ENCODE data around the gene ARL15. TPM values are rescaled to one million over a fixed set of nuclear protein-coding genes. Genes with fewer than 3 reads are reported as not detected.

Gene ARL15
- total and polyA plus RNA-seq, 9 of the 15 experiments (the other 6 are each of a cell fraction or from before 2014, with no cell fraction given): 18.5 to 80.4 (median 57.0) TPM

- Histone ChIP-seq H3K9ac (ENCODE audit: insufficient read depth in 1 of 2, low read depth in 2 of 2, low read length in 2 of 2) (no peak overlapping the region), H3K27me3 (ENCODE audit: control insufficient read depth in 2 of 2, insufficient read depth in 2 of 2, low read length in 2 of 2) (no peaks in the 10 kb centered on the region), H3K4me1 (replicated peaks in 1 of 2; ENCODE audit: control insufficient read depth in 2 of 2, insufficient read depth in 2 of 2, low read length in 2 of 2) (no peaks in the 10 kb centered on the region), H3K9me3 (replicated peaks; ENCODE audit: control insufficient read depth, insufficient read depth, low read depth, low read length) (no peaks in the 10 kb centered on the region; the same call in 1 of the 2 replicates), H3K4me3 (no peak overlapping the region), H3K9me1 (ENCODE audit: control insufficient read depth, insufficient read depth, low read length) (no peaks in the 10 kb centered on the region), H3K27ac (ENCODE audit: extremely low read depth, low read depth, low read length) (no peak overlapping the region), H4K20me1 (replicated peaks; ENCODE audit: control insufficient read depth, insufficient read depth, low read length) (no peaks in the 10 kb centered on the region), H3K4me2 (ENCODE audit: insufficient read depth, low read length) (no peak overlapping the region), H3K36me3 (ENCODE audit: control insufficient read depth, insufficient read depth, low read length) (peaks cover 4% of the 10 kb centered on the region; the same call in 2 of the 3 replicates), H2AFZ (ENCODE audit: low read depth, low read length) (no peak overlapping the region), H3K79me2 (ENCODE audit: control insufficient read depth, insufficient read depth, low read length) (no peaks in the 10 kb centered on the region)
- ChIA-PET CTCF (ENCODE audit: low intra/inter-chr PET ratio) (no interaction called here), POLR2A (no interaction called here)
- FAIRE-seq: no peak
- intact Hi-C loops (cut with micrococcal nuclease): no loop called here
- in situ Hi-C loops (cut with MboI): no loop called here
- no peak for DNase-seq (ENCODE audit: extremely low read depth in 1 of 4, low spot score in 3 of 4)
- no peak for ATAC-seq
- TF ChIP-seq ZNF239 (CRISPR knock-in tag; IDR thresholded peaks at IDR 0.05) (no peak), ZSCAN32 (CRISPR knock-in tag; IDR thresholded peaks at IDR 0.05) (no peak), XRCC3 (IDR thresholded peaks at IDR 0.05) (no peak), MIER1 (IDR thresholded peaks at IDR 0.05; ENCODE audit: low read depth) (no peak), ZNF707 (CRISPR knock-in tag; conservative IDR thresholded peaks at IDR 0.05) (no peak), SIN3B (IDR thresholded peaks at IDR 0.05; ENCODE audit: low read depth) (no peak), ARHGAP35 (IDR thresholded peaks at IDR 0.05; ENCODE audit: partially characterized antibody) (no peak), E2F4 (CRISPR knock-in tag; IDR thresholded peaks at IDR 0.05; ENCODE audit: low read depth) (no peak), MLX (CRISPR knock-in tag; conservative IDR thresholded peaks at IDR 0.05) (no peak), SAFB (IDR thresholded peaks at IDR 0.05; ENCODE audit: borderline replicate concordance, low read depth, low read length) (no peak), XRCC5 (IDR thresholded peaks at IDR 0.05; ENCODE audit: low read depth, low read length) (no peak), E4F1 (CRISPR knock-in tag; IDR thresholded peaks at IDR 0.05; ENCODE audit: borderline replicate concordance) (no peak)
- TF ChIP-seq, protein P1, sequence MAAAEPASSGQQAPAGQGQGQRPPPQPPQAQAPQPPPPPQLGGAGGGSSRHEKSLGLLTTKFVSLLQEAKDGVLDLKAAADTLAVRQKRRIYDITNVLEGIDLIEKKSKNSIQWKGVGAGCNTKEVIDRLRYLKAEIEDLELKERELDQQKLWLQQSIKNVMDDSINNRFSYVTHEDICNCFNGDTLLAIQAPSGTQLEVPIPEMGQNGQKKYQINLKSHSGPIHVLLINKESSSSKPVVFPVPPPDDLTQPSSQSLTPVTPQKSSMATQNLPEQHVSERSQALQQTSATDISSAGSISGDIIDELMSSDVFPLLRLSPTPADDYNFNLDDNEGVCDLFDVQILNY (CRISPR knock-in tag; IDR thresholded peaks at IDR 0.05): no peak
- TF ChIP-seq, protein P2, sequence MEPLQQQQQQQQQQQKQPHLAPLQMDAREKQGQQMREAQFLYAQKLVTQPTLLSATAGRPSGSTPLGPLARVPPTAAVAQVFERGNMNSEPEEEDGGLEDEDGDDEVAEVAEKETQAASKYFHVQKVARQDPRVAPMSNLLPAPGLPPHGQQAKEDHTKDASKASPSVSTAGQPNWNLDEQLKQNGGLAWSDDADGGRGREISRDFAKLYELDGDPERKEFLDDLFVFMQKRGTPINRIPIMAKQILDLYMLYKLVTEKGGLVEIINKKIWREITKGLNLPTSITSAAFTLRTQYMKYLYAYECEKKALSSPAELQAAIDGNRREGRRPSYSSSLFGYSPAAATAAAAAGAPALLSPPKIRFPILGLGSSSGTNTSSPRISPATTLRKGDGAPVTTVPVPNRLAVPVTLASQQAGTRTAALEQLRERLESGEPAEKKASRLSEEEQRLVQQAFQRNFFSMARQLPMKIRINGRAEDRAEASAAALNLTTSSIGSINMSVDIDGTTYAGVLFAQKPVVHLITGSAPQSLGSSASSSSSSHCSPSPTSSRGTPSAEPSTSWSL (CRISPR knock-in tag; IDR thresholded peaks at IDR 0.05; ENCODE audit: borderline replicate concordance): no peak
- BruUV-seq (replicated peaks): no TSS peak
- WGBS (ENCODE audit: insufficient coverage, low coverage, missing lambda C conversion rate): 100% methylated on average over 1 of the region's 1 CpG
Observed at GRCh38 chr5:53984971-53985370, 325.4 kb downstream of the ARL15 start.

Data from K562 (cell line).